T-helper 22 cell (primary cell): ENCODE results near the gene SNAPC4.
A peak's percentile ranks its signal among the peaks of the same experiment; 100 is the strongest.
"Not testable (repeated sequence)": the region's sequence is repeated elsewhere in the genome, so short reads cannot be mapped to it uniquely, and the experiment has no call there.

Source experiments
- DNase-seq: peaks from one replicate; pipeline ENCODE4 v3.0.0-alpha.2; 2020; ENCODE audit warnings: low read depth

The SNAPC4 gene

DNA sequence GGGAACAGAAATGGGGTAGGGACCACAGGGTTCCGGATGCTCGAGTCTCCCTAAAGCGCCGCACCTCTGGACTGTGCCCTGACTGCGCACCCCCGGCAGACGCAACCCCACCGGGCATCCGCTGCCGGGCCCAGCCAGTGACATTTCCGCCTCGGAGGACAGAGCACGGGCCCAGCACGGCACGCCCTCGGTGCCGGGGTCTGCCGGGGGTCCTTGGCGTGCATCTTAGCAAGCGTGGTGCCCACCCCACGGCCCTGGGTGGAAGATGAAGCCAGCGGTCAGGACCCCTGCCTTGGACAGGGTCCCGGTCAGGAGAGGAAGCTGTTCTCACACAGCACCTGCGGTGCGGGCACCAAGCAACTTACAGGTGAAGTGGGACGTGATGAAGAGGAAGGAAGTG lies 32.6 kb upstream of the SNAPC4 start:
- no peak for DNase-seq

DNA sequence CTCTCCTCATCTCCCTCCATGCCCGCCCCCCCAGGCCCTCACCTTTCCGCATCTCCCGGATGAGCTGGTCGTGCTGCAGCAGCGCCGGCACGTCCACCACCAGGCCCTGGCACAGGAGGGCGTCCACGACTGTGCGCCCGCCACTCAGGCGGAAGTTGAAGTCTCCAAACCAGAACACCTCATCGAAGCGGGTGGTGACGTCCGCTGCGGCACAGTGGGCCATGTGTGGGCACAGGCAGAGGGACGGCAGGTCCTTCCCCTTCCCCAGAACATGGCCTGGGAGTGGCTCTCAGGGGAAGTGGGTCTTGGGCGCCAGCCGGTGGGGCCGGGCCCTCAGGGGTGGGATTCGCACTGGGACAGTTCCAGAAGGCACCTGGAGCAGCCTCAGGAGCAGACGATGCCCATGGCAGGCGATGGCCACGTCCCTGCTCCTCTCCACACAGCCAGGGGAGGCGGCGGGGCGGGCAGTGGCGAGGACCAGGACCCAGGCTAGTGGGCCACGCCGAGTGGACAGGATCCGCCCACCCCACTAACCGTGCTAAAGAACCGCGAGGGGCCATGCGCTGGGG lies 31.9 kb upstream of the SNAPC4 start:
- no peak for DNase-seq

DNA sequence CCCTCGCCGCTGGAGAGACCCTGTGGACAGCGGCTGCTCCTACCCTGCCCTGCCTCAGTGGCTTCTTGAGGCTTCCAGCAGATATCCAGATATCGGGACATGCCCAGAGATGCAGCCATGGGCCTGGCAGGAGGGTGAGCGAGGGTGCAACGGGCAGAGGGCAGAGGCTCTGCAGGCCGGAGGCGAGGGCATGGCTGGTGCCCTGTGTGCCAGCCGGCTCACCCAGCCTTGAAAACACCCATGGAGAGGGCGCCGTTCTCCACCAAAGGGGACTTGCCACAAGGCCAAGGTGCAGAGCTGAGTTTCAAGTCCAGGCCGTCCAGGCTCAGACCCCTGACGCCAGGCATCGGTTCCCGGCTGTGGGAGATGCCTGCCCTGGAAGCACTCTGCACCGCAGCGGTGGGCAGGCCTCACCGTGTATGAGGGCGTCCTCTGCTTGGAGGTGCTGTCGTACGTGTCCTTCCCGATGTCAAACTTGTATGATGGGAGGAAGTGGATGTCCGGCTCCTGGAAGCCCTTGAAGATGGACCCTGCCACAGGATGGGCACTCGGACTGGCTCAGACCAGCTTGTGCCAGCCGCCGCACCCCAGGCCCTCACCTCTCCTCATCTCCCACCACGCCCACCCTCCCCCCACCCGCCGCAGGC lies 30.7 kb upstream of the SNAPC4 start:
- DNase-seq: no peak

DNA sequence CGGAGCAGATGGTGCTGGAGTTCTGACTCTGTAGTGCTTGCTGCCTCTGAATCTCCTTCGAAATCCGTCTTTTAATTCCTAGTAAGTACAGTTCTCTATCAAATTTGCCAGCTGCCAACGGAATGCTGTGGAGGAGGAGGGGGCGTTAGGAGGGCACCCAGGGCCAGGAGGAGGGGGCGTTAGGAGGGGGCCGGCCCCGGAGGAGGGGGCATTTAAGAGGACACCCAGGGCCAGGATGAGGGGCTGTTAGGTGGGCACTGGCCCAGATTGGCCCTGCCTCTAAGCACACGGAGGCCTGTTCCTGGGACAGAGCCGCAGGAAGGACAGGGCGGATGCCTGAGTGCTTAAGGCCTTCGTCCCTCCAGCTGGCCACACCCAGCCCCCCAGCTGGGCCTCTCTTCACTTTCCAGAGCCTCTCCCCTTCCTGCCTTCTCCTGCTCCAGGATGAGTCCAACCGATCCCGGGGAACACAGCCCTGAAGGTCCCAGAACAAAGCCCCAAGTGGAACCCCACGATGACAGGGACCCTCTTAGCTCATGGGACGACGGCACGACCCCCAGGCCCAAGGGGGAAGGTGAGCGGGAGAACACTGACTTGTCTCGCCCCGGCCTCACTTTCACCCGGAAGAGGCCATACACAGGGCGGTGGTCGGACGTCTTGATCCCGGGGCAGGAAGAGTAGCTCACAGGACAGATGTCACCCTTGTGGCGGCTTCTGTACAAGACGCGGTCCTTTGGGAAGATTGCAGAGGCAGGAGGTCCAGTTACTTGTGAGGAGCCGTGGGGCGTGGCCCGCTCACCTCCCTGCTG lies 29.9 kb upstream of the SNAPC4 start:
- no peak for DNase-seq

DNA sequence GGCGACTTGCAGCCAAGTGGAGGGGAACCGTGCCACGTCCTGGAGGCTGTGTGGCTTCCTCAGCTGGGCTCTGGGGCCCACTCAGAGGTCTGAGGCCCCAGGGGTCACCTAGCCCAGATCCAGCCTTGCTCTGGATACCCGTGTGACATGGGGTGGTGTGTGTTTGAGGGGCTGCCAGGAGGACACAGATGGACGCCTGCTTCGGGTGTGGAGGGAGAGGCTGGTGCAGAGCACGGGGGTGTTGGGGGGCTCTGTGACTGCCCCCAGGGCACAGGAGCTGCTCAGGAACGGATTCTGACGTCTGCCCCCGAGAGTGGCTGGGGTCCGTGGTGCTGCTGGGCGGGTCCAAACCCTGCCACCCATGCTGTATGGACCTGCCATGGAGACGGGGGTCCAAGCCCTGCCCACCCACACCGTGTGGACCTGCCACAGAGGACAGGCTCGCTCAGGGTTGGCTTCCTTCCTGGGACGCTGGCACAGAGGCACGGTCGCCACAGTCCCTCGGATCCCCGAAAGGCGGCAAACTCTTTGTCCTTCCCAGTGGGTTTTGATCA lies 29.2 kb upstream of the SNAPC4 start:
- DNase-seq: no peak

DNA sequence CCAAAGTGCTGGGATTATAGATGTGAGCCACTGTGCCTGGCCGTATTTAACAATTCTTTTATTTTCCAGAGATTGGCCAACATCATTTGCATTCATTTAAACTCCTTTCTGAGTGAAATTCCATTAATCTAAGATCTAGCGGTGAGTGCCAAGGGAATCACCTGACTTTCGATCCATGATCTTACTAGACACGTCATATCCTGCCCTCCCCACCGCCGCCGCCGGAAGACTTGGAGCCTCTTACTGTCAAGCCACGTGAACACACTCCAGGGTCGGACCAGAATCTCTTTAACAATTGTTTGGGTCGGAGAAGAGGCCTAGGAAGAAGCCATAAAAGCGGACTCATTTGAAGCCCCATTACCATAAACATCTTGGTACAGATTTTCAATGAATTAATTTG lies 26.8 kb upstream of the SNAPC4 start:
- DNase-seq: no peak

DNA sequence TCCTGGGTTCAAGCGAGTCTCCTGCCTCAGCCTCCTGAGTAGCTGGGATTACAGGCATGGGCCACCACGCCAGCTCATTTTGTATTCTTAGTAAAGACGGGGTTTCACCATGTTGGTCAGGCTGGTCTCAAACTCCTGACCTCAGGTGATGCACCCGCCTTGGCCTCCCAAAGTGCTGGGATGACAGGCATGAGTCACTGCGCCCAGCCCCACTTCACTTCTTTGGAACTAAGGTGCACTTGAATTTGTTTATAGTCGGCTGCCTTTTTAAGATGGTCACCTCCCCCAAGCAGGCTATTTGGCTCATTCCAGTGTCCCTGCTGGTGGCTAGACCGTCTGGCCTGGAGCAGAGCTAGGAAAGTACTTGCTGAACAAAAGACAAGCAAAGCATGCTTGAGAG lies 25.4 kb upstream of the SNAPC4 start:
- not testable (repeated sequence) for DNase-seq

DNA sequence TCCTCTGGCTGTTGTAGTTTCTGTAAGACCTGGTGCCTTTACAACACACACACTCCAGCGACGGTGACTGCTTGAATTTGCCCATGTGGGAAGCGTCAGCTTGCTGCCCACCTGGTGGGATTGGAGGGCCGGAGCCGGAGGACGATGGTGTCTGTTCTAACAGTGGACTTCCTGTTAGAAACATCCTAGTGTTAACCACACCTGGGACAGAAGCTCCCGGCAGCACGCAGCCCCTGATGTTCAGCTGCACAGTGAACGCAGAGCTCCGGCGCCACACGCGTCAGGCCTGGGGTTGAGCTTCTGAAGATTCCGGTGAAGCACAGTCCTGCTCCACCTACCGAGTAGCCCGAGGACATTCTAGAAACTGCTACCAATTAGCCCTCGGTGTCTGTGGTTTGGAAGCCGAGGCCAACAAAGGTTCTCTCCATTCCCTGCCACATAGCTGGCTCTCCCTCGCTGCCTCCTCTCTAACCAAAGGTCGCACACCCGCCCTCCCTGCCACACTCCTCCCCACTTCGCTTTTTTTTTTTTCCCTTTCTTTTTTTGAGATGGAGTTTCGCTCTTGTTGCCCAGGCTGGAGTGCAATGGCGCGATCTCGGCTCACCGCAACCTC lies 24.9 kb upstream of the SNAPC4 start:
- DNase-seq: no peak

DNA sequence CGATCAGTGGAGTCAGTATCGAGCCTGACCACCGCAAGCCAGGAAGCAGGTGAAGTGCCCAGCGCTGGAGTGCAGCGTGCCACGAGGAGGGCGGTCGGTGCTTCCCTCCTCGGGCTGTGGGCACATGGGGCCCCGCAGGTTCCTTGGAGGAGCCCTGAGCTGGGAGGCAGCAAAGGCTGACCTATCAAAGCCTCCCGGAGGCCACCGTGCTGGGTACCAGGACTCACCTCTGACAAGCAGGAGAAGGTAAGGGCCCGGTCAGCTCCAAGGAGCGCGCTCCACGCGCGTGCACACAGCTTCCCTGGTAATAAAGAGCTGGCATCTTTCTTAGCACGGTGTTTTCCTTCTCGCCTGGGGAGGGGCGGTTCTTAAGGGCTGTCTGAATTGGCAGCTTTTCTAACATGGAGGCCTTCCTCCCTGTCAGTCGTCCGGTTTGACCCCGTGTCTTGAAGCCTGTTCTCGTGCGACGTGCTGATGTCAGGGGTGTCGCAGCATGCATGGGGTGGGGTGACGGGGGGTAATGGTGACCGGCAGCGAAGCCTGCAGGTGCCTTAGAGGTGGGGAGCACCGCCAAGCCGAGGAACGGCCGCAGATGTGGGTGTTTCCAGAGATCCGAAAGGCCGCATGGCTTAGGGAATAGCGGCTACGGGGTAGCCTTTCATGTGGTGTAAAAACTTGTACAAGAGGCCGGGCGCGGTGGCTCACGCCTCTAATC lies 23.6 kb upstream of the SNAPC4 start:
- no peak for DNase-seq

DNA sequence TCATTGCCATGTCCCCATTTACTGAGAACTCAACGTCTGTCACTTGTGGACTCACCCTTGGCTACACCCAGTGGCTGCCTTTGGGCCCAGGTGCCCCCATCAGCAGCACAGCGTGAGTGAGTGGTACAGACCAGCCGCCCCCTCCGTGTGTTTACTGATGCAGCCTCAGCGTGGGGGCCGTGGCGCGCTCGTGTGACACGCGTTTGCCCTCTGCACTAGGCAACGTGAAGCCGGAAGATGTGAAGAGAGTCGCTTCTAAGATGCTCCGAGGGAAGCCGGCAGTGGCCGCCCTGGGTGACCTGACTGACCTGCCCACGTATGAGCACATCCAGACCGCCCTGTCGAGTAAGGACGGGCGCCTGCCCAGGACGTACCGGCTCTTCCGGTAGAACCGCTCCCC lies 22.9 kb upstream of the SNAPC4 start:
- no peak for DNase-seq

DNA sequence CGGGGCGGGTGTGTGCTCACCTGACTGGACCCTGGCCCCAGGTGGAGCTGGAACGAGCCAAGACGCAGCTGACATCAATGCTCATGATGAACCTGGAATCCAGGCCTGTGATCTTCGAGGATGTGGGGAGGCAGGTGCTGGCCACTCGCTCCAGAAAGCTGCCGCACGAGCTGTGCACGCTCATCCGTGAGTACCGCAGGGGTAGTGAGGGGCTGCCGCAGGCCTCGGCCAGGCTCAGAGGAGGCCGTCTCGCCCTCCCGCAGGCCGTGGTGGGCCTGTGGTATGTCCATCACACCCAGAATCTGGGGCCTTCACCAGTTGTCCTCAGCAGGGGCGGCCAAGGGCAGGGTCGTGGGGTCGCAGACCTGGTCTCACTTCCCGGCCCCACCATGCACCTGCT lies 21.8 kb upstream of the SNAPC4 start:
- DNase-seq: no peak

DNA sequence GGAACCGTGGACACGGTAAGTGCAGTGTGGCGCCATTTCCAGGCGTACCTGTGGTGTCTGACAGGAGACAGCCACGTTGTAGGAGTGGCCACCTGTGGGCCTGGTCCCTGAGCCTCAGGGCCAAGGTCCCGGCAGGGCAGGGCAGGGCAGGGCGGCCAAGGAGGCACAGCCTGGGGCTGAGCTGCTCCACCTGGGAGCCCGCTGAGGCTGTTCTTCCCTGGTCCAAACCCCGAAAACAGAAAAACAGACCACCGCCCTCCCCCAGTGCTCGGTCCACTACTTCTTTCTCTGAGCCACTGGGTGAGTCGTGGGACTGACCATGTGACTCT lies 19.1 kb upstream of the SNAPC4 start:
- no peak for DNase-seq

DNA sequence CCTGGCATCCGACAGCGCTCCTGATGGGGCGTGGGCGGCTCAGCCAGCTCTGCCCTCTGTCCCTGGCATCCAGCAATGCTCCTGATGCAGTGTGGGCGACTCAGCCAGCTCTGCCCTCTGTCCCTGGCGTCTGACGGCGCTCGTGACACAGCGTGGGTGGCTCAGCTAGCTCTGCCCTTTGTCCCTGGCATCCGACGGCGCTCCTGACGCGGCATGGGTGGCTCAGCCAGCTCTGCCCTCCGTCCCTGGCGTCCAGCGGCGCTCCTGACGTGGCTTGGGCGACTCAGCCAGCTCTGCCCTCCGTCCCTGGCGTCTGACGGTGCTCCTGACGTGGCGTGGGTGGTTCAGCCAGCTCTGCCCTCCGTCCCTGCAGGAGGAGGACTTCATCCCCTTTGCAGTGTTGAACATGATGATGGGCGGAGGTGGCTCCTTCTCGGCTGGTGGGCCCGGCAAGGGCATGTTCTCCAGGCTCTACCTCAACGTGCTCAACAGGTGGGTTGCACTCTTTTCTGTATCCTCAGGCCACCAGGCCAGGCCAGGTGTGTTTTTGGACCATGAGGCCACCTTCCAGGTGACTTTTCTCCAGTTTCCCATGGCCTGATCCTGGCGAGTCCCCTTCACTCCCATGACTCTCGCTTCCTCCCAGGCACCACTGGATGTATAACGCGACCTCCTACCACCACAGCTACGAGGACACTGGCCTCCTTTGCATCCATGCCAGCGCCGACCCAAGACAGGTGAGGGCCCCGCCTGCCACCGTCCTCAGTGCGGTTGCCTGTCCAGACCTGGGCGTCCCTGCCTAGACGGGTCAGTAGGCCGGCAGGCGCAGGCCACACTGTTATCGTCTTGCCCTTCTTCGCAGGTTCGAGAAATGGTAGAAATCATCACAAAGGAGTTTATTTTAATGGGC lies 18.5 kb upstream of the SNAPC4 start:
- DNase-seq: no peak

DNA sequence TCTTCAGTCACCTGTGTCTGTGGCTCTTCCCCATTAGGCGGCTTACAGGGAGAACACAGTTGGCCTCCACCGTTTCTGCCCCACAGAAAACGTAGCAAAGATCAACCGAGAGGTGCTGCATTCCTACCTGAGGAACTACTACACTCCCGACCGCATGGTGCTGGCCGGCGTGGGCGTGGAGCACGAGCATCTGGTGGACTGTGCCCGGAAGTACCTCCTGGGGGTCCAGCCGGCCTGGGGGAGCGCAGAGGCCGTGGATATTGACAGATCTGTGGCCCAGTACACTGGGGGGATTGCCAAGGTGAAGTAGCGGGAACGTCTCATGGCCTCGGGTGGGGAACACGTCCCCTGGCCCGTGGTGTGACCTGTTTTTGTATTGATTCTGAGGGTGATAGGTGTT lies 16.9 kb upstream of the SNAPC4 start:
- DNase-seq: no peak

DNA sequence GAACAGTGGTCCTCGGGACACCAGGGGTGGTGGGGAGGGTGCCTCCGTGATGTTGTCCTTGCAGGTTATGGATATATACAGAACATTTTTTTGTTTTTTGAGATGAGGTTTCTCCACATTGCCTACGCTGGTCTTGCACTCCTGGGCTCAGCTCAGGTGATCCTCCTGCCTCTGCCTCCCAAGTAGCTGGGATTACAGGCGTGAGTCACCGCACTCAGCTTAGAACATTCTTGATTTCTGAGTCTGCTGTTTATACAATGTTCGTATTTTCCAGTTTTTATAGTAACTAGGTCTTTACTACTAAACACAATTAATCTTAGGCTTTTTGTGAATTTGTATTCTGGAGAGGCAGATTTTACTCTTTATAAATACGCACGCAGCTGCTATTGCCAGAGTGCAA lies 16.5 kb upstream of the SNAPC4 start:
- DNase-seq: no peak

DNA sequence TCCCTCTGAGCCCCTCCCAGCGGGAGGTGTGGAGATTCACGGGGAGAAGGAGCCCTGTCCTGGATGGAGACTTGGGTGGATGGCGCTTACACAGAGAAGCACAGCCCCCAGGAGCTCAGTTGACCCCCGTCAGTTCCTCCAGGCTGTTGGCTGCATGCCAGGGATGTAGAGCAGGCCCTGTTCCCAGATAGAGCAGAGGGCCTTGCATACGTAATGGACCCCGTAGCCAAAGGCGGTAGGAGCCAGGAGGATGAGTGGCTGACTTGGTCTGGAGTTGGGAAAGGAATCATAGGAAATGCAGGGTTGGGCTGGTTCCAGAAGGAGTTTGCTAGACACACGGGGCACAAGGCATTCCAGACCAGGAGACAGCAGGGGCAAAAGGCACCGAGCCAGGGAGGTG lies 13.0 kb upstream of the SNAPC4 start:
- no peak for DNase-seq

DNA sequence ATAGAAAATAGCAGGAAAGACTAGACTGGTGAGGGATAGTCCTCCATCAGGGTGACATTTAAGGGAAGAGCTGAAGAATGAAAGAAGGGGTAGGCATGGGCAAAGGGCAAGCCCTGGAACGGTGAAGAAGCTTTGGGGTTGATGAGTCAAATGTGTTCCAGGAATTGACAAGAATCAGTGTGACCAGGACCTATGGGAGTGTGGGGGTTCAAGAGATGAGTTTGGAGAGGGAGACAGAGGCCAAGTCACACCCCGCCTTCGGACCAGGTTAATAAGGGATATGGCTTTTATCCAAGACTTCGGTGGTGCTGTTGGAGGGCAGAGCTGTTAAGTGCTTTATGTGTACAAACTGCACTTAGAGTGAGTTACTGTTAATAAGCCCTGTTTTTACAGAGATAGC lies 11.4 kb upstream of the SNAPC4 start:
- no peak for DNase-seq

DNA sequence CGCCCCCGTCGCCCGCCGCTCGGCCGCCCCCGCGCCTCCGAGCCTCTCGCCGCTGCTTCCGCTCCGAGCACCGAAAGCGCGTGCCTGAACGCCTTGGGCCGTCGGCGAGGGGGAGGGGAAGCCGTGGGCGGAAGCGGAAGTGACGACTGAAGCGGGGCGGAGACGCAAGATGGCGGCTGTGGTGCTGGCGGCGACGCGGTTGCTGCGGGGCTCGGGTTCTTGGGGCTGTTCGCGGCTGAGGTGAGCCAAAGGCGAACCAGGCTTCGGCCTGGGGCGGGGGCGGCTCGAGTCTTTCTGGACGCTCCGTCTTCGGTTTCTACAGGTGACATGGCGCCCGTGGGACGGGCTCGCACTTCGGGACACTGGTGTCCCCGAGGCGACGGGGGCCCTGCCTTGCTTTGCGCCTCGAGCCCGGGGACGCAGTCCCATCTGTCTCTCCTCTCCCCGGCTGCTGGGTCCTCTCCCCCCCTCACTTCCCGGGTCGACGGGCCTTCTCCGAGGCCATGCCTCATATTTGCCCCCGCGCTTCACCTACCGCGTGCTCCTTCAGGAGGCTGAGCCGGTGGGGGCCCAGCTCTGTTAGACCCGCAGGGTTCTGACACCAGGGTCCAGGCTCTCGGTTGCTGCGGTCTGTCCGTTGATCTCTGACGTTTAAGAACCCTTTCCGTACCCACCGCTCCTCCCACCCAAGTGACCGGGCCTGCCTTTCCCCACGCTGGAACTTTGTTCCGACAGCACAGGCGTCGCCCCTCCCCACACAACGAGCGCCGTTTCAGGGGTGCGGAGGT lies 10.7 kb upstream of the SNAPC4 start, which contains the start of the genes ENTR1 and PMPCA:
TSS of gene ENTR1 (minus strand) at position 115 of the 788 bp plus-strand sequence. CDS start 217 bp downstream, outside the sequence.
TSS of gene PMPCA (plus strand) at position 159 of the 788 bp plus-strand sequence. CDS start at position 170, 11 bp downstream.
- peak; percentile 91 for DNase-seq

DNA sequence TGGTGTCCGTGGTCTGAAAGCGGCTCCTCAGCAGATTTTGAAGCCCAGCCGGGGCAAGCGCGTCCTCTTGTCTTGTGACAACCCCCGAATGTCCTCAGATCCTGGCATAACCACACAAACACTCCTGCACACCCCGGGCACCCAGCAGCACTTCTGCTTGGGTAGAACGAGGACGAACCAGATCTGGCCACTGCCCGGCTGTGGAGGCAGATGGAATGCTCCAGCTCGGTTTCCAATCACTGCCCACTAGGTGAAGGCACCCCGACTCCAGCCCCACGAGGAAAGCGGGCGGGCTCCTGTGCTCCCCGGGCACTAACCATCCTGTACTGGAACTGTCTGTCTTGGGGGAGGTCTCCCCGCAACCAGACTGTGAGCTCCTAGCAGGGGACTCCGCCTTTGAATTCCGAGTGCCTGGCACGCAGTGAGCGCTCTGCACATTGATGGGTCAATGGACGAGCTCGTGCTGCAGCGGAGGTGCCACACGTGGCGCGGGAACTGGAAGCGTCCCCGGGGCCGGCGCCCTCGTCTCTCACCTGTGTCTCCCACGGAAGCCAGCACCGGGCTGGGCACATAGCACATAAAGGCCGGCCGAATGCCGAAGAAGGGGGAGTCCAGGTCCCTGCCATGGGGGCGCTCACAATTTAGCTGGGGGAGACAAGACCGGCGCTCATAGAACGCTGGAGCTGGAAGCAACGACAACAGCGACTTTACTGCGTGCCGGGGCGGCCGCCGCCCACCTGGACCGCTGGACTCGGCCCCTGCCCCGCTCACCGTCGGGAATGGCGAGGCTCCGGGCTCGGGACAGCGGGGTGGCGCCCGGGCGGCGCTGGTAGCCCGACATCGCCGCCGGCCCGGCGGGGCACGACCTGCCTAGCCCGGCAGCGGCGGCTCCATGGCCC lies 9.8 kb upstream of the SNAPC4 start:
- DNase-seq: no peak
